HG03108 (cell line): ENCODE results near the gene KL.

Source experiments
- ATAC-seq: cut with Tn5 transposase; IDR thresholded peaks from one replicate; pipeline ENCODE4 v1.9.1; 2021; ENCODE audit warnings: moderate library complexity; ENCODE audit not compliant: unreplicated experiment

Gene KL

DNA sequence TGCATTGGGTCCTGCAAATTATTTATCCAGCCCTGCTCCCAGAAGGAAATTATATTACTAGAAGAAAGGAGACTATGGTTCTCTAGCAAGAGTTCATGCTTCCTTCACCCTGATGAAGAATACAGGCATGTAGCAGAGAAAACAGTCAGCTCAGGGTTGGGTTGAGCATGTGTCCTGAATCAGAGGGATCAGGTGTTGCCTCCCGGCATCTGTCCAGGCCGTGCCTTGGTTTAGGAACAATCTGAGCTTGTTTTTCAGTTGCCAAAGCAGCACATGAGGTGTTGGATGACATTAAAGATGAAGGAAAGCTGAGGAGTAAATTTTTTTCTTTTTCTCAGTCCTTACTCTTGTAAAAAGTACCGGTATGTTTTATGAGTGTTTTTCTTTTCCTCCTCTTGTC, 62.0 kb downstream of the KL start:
- ATAC-seq = no peak

DNA sequence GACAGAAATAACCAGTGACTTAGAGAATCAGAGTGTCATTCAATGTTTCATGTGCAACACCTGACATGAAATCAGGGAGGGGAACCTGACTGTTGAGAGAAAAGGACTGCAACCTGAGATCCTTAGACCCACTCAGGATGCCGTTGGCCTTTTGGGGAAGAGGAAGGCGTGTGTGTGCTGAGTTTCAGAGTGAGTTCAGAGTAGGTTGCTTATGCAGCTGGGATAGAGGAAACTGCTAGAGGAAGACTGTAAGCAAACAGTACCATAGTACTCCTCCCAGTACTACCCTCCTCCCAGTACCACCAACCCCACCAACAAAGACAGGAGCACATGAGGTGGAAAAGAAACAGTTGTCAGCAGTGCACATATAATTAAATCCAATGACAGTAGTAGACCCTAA, 63.7 kb downstream of the KL start:
- ATAC-seq = no peak

DNA sequence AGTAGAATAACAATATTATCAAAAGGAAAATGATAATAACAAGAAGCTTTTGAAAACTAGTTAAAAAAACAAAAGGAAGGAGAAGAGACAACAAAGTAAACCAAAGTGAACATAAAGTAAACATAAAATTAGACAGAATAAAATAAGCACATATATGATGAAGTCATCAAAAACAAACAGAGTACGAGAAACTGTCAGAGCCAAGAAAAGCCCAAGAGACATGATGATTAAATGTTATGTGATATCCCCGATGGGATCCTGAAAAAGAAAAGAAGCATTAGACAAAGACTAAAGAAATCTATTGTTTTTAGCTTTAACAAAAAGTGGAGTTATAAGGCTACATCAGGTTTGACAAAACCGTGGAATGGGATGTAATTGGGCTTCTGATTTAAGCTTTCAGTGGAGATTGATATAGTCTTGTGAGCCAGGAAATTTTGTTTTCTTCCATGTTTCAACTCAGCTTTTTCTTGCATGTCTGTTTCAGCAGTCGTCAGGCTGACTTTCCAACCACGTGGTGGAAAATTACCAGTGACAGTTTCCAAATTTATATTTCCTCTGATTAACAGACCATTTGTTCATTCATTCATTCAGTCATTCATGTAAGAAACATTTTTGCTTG, 64.9 kb downstream of the KL start:
- ATAC-seq = no peak

DNA sequence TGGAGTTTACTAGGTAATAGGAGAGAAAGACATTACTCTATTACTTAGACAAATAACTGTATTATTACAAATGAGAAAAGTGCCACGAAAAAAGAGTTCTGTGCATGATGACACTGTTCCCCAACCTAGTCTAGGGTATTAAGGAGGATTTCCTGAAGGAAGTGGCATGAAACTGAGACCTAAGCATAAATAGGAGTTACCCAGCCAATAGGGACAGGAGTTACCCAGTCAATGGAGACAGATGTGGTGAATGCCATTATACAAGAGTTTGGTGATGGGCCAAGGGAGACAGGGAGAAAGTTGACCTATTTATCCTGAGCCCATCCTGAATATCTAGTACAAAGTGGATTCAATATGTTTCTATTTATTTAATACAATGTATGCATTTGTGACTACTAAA, 65.4 kb downstream of the KL start:
- ATAC-seq = no peak

- no peak for ATAC-seq
Observed at GRCh38 chr13:33083054-33083453, 66.8 kb downstream of the KL start.

DNA sequence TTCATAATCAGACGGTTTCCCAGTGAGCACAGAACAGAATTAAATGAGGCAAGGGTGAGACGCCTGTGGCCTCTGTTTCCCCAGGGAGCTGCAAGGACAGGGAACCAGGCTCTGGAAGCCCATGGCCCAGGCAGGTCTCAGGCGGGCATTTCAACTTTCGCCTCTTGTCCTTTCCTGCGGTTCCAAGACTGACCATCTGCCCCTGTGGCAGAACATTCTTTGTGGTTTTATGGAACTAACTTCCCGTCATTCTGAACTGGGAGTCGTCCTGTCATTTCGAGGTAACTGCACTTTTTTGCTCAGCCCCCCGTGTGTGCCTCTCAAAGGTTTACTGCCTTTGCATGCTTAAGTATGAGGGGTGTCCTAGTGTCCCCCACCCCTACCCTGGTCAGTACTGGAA, 70.9 kb downstream of the KL start:
- no peak for ATAC-seq

DNA sequence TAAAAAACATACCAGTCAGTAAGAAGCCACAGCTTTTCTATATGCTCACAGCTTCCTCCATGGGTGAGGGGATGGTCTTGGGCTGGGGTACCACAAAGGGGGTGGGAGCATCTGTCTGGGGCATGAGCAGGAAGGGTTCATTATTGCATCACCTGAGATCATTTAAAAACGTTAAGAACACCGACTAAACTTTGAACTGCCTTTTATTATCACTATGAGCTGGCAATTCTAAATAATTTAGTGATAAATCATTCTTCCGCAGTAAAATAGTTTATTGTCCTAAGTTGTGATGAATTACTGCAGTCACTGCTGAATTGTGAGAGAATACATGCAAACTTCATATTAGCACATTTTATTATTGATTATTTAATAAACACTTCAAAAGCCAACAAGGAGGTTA, 71.6 kb downstream of the KL start:
- ATAC-seq = no peak

DNA sequence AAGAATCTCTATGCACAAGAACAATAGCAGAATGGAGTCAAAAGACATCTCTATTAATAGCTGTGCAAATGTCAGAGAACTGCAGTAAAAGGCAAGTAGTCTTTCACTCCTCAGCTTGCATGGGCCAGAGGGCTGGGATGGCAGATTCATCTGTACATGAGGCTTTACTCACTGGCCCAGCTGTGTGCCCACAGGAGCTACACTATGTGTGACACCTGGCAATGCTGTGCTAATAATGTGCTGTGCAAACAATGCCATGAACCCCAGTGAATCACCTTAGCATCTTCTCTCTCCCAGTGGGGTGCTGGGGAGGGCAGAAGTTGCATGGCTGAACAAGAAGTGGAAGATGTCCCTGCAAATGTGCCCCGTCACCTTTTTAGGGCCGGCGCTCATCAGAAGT, 73.1 kb downstream of the KL start:
- no peak for ATAC-seq

- ATAC-seq = no peak
Observed at GRCh38 chr13:33090755-33091414, 74.7 kb downstream of the KL start.

GRCh38 chr13:33091415-33091774, 75.2 kb downstream of the KL start:
- no peak for ATAC-seq

DNA sequence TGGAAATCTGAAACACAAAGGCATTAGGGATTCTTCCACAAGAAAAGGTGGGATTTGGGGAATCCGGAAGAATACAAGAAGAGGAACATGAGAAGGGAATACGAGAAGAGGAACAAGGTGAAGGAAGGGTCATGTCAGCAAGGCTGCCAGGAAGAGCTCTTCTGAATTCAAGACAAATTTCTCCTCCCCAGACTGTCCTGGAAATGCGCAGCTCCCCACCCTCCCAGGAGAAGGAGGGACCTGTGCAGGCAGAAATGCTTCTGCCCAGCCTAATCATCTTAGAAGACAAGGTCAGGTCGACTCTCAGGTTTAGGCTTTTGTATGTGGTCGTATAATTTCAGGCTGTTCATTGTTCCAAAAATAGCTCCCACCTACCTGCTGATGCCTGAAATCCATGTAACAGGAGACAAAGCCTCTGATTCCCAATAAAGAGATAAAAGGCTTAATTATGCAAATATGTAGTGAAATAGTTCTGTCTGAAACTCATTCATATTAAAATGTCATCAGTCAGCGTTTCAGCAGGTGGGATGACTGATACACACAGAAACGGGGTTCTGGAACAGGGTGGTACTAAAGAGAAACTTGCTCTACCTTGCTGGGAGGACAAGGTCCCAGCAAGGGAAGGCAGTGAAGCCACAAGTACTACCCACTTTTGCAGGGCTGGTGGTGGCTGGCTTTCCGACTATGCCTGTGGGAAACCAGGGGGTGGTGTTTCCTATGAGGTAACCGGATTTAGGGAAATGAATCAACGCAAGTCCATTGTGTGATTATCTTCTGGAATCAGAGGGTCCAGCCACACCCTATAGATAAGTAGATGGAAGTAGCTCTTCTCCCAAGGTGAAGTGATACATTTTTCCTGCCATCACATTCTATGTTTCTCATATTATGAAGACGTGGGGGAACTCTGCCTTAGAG, 76.1 kb downstream of the KL start:
- no peak for ATAC-seq

- ATAC-seq = peak; percentile 45
Observed at GRCh38 chr13:33096886-33097605, 80.8 kb downstream of the KL start.

- no peak for ATAC-seq
Observed at GRCh38 chr13:33099860-33100259, 83.6 kb downstream of the KL start.

DNA sequence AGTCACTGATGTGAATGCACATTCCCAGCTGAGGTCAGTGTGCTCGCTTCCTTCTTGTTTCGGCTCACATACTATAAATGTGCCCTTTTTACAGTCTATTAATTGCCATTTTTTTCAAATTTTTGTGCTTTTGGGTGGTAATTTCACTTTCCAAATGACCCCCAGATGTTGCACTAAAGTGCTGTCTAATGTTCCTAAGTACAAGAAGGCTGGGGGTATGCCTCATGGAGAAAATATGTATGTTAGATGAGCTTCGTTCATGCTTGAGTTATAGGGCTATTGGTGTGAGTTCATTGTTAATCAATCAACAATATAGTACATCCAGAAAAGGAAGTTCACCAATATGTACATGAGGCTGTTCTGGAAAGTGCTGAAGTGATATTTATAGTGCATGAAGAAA, 84.7 kb downstream of the KL start:
- ATAC-seq = no peak

- no peak for ATAC-seq
Observed at GRCh38 chr13:33101835-33102234, 85.6 kb downstream of the KL start.

DNA sequence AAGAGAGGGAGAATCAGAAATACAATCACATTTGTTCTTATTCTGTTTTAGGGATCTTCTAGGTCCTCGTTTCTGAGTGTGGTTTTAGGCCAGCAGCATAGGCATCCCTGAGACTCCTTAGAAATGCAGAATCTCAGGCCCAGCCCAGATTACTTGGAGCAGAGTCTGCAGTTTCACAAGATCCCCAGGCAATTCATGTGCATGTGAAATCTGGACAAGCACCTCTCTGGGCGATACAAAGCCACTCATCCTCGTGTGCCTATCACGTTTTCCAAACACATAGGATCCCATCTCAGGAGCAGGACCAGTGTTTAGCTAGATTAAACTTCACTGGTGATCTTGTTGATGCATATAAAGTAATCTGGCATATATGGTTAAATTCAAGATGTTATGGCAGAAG, 87.2 kb downstream of the KL start:
- ATAC-seq = no peak

DNA sequence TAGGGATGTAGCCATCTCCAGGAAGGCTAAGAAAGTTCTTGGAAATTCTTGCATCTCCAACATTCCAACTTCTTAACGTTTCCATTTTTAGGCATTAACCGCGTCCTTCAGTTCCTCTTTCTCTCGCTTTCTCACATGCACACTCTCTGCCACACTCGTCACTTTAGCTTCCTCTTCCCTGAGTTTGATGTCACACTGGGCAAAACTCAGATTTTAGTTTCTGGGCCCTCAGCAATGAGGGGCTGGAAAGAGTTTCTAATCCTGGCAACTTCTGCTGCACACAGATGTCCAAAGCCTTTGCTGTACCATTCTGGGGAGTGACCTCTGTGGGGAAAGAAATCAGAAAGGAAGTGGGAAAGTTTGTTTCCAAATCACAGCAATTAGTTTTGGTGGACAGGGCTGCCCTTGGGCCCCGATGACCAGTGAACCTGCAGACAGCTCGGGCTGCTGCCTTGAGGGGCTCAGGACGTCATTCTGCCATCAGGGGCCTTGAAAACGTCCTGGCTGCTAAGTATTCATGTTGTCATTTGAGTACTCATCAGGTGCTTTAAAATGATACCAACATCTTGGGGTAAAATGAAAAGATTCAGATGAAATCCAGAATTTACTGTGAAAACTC, 89.3 kb downstream of the KL start:
- ATAC-seq = no peak

GRCh38 chr13:33106656-33107360, 90.6 kb downstream of the KL start:
- peak; percentile 34 for ATAC-seq

- no peak for ATAC-seq
Observed at GRCh38 chr13:33107361-33107760, 91.1 kb downstream of the KL start.

DNA sequence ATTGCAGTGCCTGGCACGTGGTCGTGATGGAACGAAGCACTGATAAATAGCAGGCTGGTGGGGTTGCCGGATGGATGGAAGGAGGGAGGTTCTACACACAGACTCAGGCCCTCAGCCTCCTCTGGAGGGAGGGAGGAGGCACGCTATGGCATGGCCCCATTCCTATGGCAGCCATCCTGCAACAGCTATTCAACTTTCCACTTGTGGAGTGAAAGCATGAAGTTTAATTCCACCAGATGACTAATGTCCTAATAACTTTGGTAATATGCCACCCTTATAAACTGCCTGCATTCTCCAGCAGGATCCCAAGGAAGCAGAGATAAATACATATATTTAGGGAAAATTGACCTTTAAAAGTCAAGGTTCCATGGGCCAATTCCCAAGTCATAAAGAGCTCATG, 92.4 kb downstream of the KL start:
- ATAC-seq = no peak
